Suprapubic skin (tissue), 4 donors: ENCODE results near the gene HECW1. TPM values are rescaled to one million over a fixed set of nuclear protein-coding genes. Genes with fewer than 3 reads are reported as not detected.

ENCODE experiments used
- DNase-seq, 2 donors: peaks; one replicate each; pipeline ENCODE4 v3.0.0-alpha.2; 2019; ENCODE audit warnings: low spot score in 2 of 2
- H3K27ac ChIP-seq: fragments of 200-600 bp; sonication (generic); one replicate; pipeline ENCODE4 v1.5.1; 2019
- H3K27me3 ChIP-seq: fragments of 200-600 bp; sonication (generic); one replicate; pipeline ENCODE4 v1.5.1; 2019
- H3K36me3 ChIP-seq: fragments of 200-600 bp; sonication (generic); one replicate; pipeline ENCODE4 v1.5.1; 2019
- H3K4me1 ChIP-seq: fragments of 200-600 bp; sonication (generic); one replicate; pipeline ENCODE4 v1.5.1; 2019
- H3K4me3 ChIP-seq: fragments of 200-600 bp; sonication (generic); one replicate; pipeline ENCODE4 v1.5.1; 2019; ENCODE audit warnings: mild to moderate bottlenecking
- H3K9me3 ChIP-seq: fragments of 200-600 bp; sonication (generic); one replicate; pipeline ENCODE4 v1.5.1; 2019
- EP300 ChIP-seq: sonication (generic); formaldehyde crosslinking; IDR thresholded peaks from one replicate; pipeline ENCODE4 v1.6.1; 2017; ENCODE audit warnings: antibody characterized with exemption
- POLR2A ChIP-seq, 2 donors: fragments of 450-650 bp; IDR thresholded peaks; one replicate each; pipeline ENCODE4 v1.6.1; 2017; ENCODE audit warnings: antibody characterized with exemption in 2 of 2, mild to moderate bottlenecking in 2 of 2, moderate library complexity in 2 of 2
- POLR2AphosphoS5 ChIP-seq, 3 donors: sonication (generic); formaldehyde crosslinking; IDR thresholded peaks; one replicate each; pipeline ENCODE4 v1.6.1; 2017; ENCODE audit warnings: antibody characterized with exemption in 3 of 3
- WGBS: methylation state at CpG from one replicate; pipeline ENCODE4 v1.1.5; 2018; 5-methylcytosine and 5-hydroxymethylcytosine counted together
- total RNA-seq, 4 donors: library from RNA; depleted of rRNA; stranded (reverse); fragments of >200 nt; gene quantifications; one replicate each; pipeline ENCODE4 v1.1.0, GENCODE V29; 2016
- TF ChIP-seq, protein P1 (sequence below), 2 donors: fragments of 200-600 bp in 1 of 2; fragments of 450-650 bp in 1 of 2; sonication (generic) in 1 of 2; IDR thresholded peaks; one replicate each; pipeline ENCODE4 v1.5.1; 2016 to 2019; ENCODE audit warnings: antibody characterized with exemption in 2 of 2, mild to moderate bottlenecking in 1 of 2, moderate library complexity in 1 of 2

The HECW1 gene
- total RNA-seq, 4 donors from 2014 or later, result 0.17 to 0.73 (median 0.32) TPM; not detected in 1

- H3K36me3 ChIP-seq, result no peaks in the 10 kb centered on the region
- H3K27ac ChIP-seq, result no peak overlapping the region
- no peak for DNase-seq
- no peak for TF ChIP-seq POLR2A (IDR thresholded peaks at IDR 0.05)
- no peak for TF ChIP-seq POLR2AphosphoS5 (IDR thresholded peaks at IDR 0.05)
- no peak for TF ChIP-seq EP300
- TF ChIP-seq, protein P1, sequence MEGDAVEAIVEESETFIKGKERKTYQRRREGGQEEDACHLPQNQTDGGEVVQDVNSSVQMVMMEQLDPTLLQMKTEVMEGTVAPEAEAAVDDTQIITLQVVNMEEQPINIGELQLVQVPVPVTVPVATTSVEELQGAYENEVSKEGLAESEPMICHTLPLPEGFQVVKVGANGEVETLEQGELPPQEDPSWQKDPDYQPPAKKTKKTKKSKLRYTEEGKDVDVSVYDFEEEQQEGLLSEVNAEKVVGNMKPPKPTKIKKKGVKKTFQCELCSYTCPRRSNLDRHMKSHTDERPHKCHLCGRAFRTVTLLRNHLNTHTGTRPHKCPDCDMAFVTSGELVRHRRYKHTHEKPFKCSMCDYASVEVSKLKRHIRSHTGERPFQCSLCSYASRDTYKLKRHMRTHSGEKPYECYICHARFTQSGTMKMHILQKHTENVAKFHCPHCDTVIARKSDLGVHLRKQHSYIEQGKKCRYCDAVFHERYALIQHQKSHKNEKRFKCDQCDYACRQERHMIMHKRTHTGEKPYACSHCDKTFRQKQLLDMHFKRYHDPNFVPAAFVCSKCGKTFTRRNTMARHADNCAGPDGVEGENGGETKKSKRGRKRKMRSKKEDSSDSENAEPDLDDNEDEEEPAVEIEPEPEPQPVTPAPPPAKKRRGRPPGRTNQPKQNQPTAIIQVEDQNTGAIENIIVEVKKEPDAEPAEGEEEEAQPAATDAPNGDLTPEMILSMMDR (IDR thresholded peaks at IDR 0.05), result no peak
- 98% methylated on average over 2 of the region's 2 CpGs for WGBS
- no peak overlapping the region for H3K4me3 ChIP-seq
- H3K4me1 ChIP-seq, result no peaks in the 10 kb centered on the region
- H3K27me3 ChIP-seq, result no peaks in the 10 kb centered on the region
- no peaks in the 10 kb centered on the region for H3K9me3 ChIP-seq
These were observed 393.0 kb downstream of the HECW1 start for GRCh38 chr7:43505412-43505811.

- Histone ChIP-seq H3K36me3 (no peaks in the 10 kb centered on the region), H3K9me3 (no peaks in the 10 kb centered on the region), H3K4me1 (no peaks in the 10 kb centered on the region), H3K27me3 (no peaks in the 10 kb centered on the region), H3K4me3 (no peak overlapping the region), H3K27ac (no peak overlapping the region)
- WGBS, result 79% methylated on average over 2 of the region's 2 CpGs
- no peak for DNase-seq
- no peak for TF ChIP-seq POLR2AphosphoS5 (IDR thresholded peaks at IDR 0.05)
- no peak for TF ChIP-seq POLR2A (IDR thresholded peaks at IDR 0.05)
- TF ChIP-seq, protein P1 (IDR thresholded peaks at IDR 0.05), result no peak
- TF ChIP-seq EP300, result no peak
These were observed 394.0 kb downstream of the HECW1 start for GRCh38 chr7:43506460-43506859.

GRCh38 chr7:43508461-43508860 lies 396.0 kb downstream of the HECW1 start:
- no peak overlapping the region for H3K4me3 ChIP-seq
- 58% methylated on average over 1 of the region's 1 CpG for WGBS
- no peak overlapping the region for H3K27ac ChIP-seq
- no peaks in the 10 kb centered on the region for H3K27me3 ChIP-seq
- no peaks in the 10 kb centered on the region for H3K4me1 ChIP-seq
- no peaks in the 10 kb centered on the region for H3K9me3 ChIP-seq
- TF ChIP-seq EP300 (no peak), POLR2A (IDR thresholded peaks at IDR 0.05) (no peak), POLR2AphosphoS5 (IDR thresholded peaks at IDR 0.05) (no peak)
- TF ChIP-seq, protein P1 (IDR thresholded peaks at IDR 0.05), result no peak
- DNase-seq, result no peak
- no peaks in the 10 kb centered on the region for H3K36me3 ChIP-seq

GRCh38 chr7:43509906-43510305 lies 397.5 kb downstream of the HECW1 start:
- no peak for TF ChIP-seq POLR2A (IDR thresholded peaks at IDR 0.05)
- no peak for TF ChIP-seq POLR2AphosphoS5 (IDR thresholded peaks at IDR 0.05)
- TF ChIP-seq, protein P1 (IDR thresholded peaks at IDR 0.05), result no peak
- no peak for TF ChIP-seq EP300
- Histone ChIP-seq H3K9me3 (no peaks in the 10 kb centered on the region), H3K4me3 (no peak overlapping the region), H3K27ac (no peak overlapping the region), H3K36me3 (no peaks in the 10 kb centered on the region), H3K27me3 (no peaks in the 10 kb centered on the region), H3K4me1 (no peaks in the 10 kb centered on the region)
- 78% methylated on average over 4 of the region's 4 CpGs for WGBS
- no peak for DNase-seq

GRCh38 chr7:43511029-43511428 lies 398.6 kb downstream of the HECW1 start:
- no peaks in the 10 kb centered on the region for H3K4me1 ChIP-seq
- no peaks in the 10 kb centered on the region for H3K27me3 ChIP-seq
- no peak for TF ChIP-seq POLR2A (IDR thresholded peaks at IDR 0.05)
- TF ChIP-seq POLR2AphosphoS5 (IDR thresholded peaks at IDR 0.05), result no peak
- TF ChIP-seq, protein P1 (IDR thresholded peaks at IDR 0.05), result no peak
- TF ChIP-seq EP300, result no peak
- no peaks in the 10 kb centered on the region for H3K9me3 ChIP-seq
- DNase-seq, result no peak
- no peak overlapping the region for H3K27ac ChIP-seq
- no peak overlapping the region for H3K4me3 ChIP-seq
- H3K36me3 ChIP-seq, result no peaks in the 10 kb centered on the region
- WGBS, result 76% methylated on average over 9 of the region's 9 CpGs
